GM21447 (cell line): ENCODE results near the gene CTRB2.

Experiments used
- ATAC-seq: cut with Tn5 transposase; IDR thresholded peaks from one replicate; pipeline ENCODE4 v1.9.1; 2021; ENCODE audit not compliant: unreplicated experiment

The CTRB2 gene

GRCh38 chr16:75176926-75177325 is 30.0 kb downstream of the CTRB2 start:
- no peak for ATAC-seq

- no peak for ATAC-seq
Measured at GRCh38 chr16:75175074-75175473, 31.9 kb downstream of the CTRB2 start.

- ATAC-seq: no peak
Measured at GRCh38 chr16:75172578-75172977, 34.4 kb downstream of the CTRB2 start.

- ATAC-seq: no peak
Measured at GRCh38 chr16:75169899-75170405, 37.0 kb downstream of the CTRB2 start.

GRCh38 chr16:75160386-75160785 is 46.6 kb downstream of the CTRB2 start:
- no peak for ATAC-seq
